PC-3 (cell line): ENCODE results near the gene PLOD1. TPM values are rescaled to one million over a fixed set of nuclear protein-coding genes. Genes with fewer than 3 reads are reported as not detected.
A peak's percentile ranks its signal among the peaks of the same experiment; 100 is the strongest.

ENCODE experiments used
- ATAC-seq: fragments of 200-7000 bp; cut with Tn5 transposase; 2 replicates; pipeline ENCODE4 v1.9.1; 2020; ENCODE audit warnings: mild to moderate bottlenecking, moderate library complexity
- BruUV-seq: library from RNA; stranded (reverse); fragments of 400-500 nt; replicated peaks from 2 replicates; lab custom pipeline; 2021; lab: Mats Ljungman, UMichigan
- CTCF ChIA-PET: fragments of 300-600 bp; sonication (Branson Sonifier 250); formaldehyde crosslinking; loops from one replicate; lab custom pipeline; 2022; ENCODE audit warnings: antibody characterized with exemption; lab: Charles Lee
- POLR2A ChIA-PET: fragments of 300-600 bp; sonication (Branson Sonifier 250); formaldehyde crosslinking; loops from one replicate; lab custom pipeline; 2022; ENCODE audit warnings: antibody characterized with exemption; ENCODE audit not compliant: unreplicated experiment; lab: Charles Lee
- DNase-seq: peaks from one replicate; pipeline ENCODE4 v3.0.0-alpha.2; 2015
- H2AFZ ChIP-seq: fragments of 300-600 bp; sonication (generic); 2 replicates; pipeline ENCODE4 v1.6.0; 2016; ENCODE audit warnings: antibody characterized with exemption, low read length
- H3F3A ChIP-seq: fragments of 300-600 bp; sonication (generic); one replicate; pipeline ENCODE4 v1.6.0; 2017; ENCODE audit warnings: antibody characterized with exemption, low read length, control low read depth, mild to moderate bottlenecking; ENCODE audit not compliant: unreplicated experiment
- H3K27ac ChIP-seq: fragments of 300-600 bp; sonication (generic); 2 replicates; pipeline ENCODE4 v1.5.1; 2016; ENCODE audit warnings: mild to moderate bottlenecking, low read length
- H3K27me3 ChIP-seq: fragments of 300-600 bp; sonication (generic); 2 replicates; pipeline ENCODE4 v1.6.1; 2016; ENCODE audit warnings: low read length, mixed read lengths
- H3K36me3 ChIP-seq: fragments of 300-600 bp; sonication (generic); 2 replicates; pipeline ENCODE4 v1.6.1; 2016; ENCODE audit warnings: low read depth, mixed run types, low read length, mixed read lengths
- H3K4me1 ChIP-seq: fragments of 300-600 bp; sonication (generic); 2 replicates; pipeline ENCODE4 v1.5.1; 2016; ENCODE audit warnings: low read length; ENCODE audit not compliant: insufficient read depth
- H3K4me2 ChIP-seq: fragments of 300-600 bp; sonication (generic); 2 replicates; pipeline ENCODE4 v1.6.0; 2016; ENCODE audit warnings: low read length
- H3K4me3 ChIP-seq: fragments of 300-600 bp; sonication (generic); 2 replicates; pipeline ENCODE4 v1.5.1; 2016; ENCODE audit warnings: mild to moderate bottlenecking, low read length, mixed read lengths
- H3K79me2 ChIP-seq: fragments of 300-600 bp; sonication (generic); 2 replicates; pipeline ENCODE4 v1.6.1; 2017; ENCODE audit warnings: low read length, mixed read lengths
- H3K9ac ChIP-seq: fragments of 300-600 bp; sonication (generic); 2 replicates; pipeline ENCODE4 v1.6.0; 2016; ENCODE audit warnings: mild to moderate bottlenecking, low read length
- H3K9me2 ChIP-seq: fragments of 300-600 bp; sonication (generic); replicated peaks from 2 replicates; pipeline ENCODE4 v1.6.1; 2016; ENCODE audit warnings: mixed run types, low read length, mixed read lengths
- H3K9me3 ChIP-seq: fragments of 300-600 bp; sonication (generic); 2 replicates; pipeline ENCODE4 v1.6.1; 2016; ENCODE audit warnings: low read length, mixed read lengths
- H4K20me1 ChIP-seq: fragments of 300-600 bp; sonication (generic); 2 replicates; pipeline ENCODE4 v1.6.1; 2016; ENCODE audit warnings: low read length, mixed read lengths
- EZH2 ChIP-seq: fragments of 300-600 bp; sonication (generic); IDR thresholded peaks from one replicate; pipeline ENCODE4 v1.6.1; 2017; ENCODE audit warnings: antibody characterized with exemption, mild to moderate bottlenecking, low read length; ENCODE audit not compliant: unreplicated experiment
- EZH2phosphoT487 ChIP-seq: fragments of 300-600 bp; sonication (generic); IDR thresholded peaks from 2 replicates; pipeline ENCODE4 v1.6.1; 2018; ENCODE audit warnings: mild to moderate bottlenecking, antibody characterized with exemption, low read length, borderline replicate concordance
- intact Hi-C: fragments of 100-400 bp; cut with micrococcal nuclease; formaldehyde crosslinking; loops from 2 replicates; pipeline ENCODE4 v1.9.0; 2023
- total RNA-seq: library from RNA; depleted of rRNA; stranded (reverse); fragments of >200 nt; gene quantifications from 2 replicates; pipeline ENCODE4 v1.2.3, GENCODE V29; 2014
- TF ChIP-seq, protein P1 (sequence below): fragments of 300-600 bp; sonication (generic); conservative IDR thresholded peaks from 2 replicates; pipeline ENCODE4 v1.5.1; 2017; ENCODE audit warnings: antibody characterized with exemption, low read depth, mild to moderate bottlenecking, low read length

PLOD1 gene
- total RNA-seq, 1 experiment from 2014 or later, result 179 TPM

DNA sequence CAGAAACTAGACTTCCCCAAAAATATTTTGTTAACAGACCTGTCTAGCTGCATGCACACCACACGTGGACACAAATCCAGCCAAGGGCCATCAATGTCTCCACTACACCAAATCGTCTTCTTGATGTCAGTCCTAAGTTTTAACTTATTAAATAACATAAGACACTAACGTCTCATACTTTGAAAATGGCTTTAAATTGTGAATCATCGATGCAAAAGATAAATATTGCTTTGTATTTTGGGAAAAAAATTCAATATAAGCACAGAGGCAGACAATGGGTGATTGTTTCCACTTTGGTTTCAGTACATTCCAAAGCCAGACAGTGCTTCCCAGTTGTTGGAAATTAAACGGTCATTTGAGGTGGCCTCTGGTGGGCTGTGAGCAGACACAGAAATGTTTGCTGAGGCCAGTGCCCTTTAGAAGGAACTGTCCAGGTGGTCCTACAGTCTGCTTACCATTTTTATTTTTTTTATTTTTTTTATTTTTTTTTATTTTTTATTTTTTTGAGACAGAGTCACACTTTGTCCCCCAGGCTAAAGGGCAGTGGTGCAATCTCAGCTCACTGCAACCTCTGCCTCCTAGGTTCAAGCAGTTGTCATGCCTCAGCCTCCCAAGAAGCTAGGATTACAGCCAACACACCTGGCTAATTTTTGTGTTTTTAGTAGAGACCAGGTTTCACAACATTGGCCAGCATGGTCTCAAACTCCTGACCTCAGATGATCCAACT is 6.5 kb upstream of the PLOD1 start:
- H3K79me2 ChIP-seq, result peaks cover 23% of the 10 kb centered on the region
- DNase-seq (peak; percentile 84), ATAC-seq (peak; percentile 39)
- H2AFZ ChIP-seq, result peak overlapping the region; percentile 31
- TF ChIP-seq, protein P1, sequence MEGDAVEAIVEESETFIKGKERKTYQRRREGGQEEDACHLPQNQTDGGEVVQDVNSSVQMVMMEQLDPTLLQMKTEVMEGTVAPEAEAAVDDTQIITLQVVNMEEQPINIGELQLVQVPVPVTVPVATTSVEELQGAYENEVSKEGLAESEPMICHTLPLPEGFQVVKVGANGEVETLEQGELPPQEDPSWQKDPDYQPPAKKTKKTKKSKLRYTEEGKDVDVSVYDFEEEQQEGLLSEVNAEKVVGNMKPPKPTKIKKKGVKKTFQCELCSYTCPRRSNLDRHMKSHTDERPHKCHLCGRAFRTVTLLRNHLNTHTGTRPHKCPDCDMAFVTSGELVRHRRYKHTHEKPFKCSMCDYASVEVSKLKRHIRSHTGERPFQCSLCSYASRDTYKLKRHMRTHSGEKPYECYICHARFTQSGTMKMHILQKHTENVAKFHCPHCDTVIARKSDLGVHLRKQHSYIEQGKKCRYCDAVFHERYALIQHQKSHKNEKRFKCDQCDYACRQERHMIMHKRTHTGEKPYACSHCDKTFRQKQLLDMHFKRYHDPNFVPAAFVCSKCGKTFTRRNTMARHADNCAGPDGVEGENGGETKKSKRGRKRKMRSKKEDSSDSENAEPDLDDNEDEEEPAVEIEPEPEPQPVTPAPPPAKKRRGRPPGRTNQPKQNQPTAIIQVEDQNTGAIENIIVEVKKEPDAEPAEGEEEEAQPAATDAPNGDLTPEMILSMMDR, result no peak
- TF ChIP-seq EZH2 (no peak), EZH2phosphoT487 (no peak)
- peak overlapping the region; percentile 77 for H3K27ac ChIP-seq
- peaks cover 17% of the 10 kb centered on the region for H4K20me1 ChIP-seq
- no TSS peak for BruUV-seq
- CTCF ChIA-PET, result no interaction called here
- no peaks in the 10 kb centered on the region for H3K9me2 ChIP-seq
- no peaks in the 10 kb centered on the region for H3K27me3 ChIP-seq
- peaks cover 32% of the 10 kb centered on the region for H3K4me1 ChIP-seq
- H3K4me2 ChIP-seq, result peak overlapping the region; percentile 54
- POLR2A ChIA-PET, result no interaction called here
- no peaks in the 10 kb centered on the region for H3F3A ChIP-seq
- 0 out of 2 replicates have a peak, but pooled peaks cover 6% of the 10 kb centered on the region for H3K36me3 ChIP-seq
- H3K9ac ChIP-seq, result no peak overlapping the region
- H3K4me3 ChIP-seq, result no peak overlapping the region
- H3K9me3 ChIP-seq, result no peaks in the 10 kb centered on the region
- intact Hi-C loops, result loop anchor here (2.0 kb wide), 1 partner anchor 19 kb away; no protein-coding TSS in a partner anchor

DNA sequence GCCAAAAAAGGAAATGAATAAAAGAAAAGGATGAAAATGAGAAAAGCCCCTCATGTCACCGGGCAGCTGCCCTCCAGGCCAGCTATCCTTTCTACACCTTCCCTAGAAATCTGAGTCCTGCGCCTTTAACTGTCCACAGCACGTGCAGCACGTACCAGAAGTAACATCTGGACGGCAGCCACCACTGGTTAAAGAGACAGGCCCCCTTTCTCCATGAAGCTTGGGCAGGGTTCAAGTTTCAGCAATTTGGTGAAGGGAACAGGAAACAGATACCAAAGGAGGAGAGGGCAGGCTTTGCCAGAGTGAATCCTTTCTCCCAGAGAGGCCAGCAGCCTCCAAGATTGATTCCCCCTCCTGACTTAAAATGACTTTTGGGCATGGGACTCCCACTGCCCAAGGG is 4.7 kb upstream of the PLOD1 start:
- H2AFZ ChIP-seq, result peak overlapping the region; percentile 46
- H3K4me3 ChIP-seq, result no peak overlapping the region
- no peak overlapping the region for H3K9ac ChIP-seq
- peaks cover 8% of the 10 kb centered on the region for H3K79me2 ChIP-seq
- no peak overlapping the region for H3K27ac ChIP-seq
- peaks cover 3% of the 10 kb centered on the region; the same call in 1 of the 2 replicates for H4K20me1 ChIP-seq
- peak; percentile 61 for DNase-seq
- peaks cover 30% of the 10 kb centered on the region for H3K4me1 ChIP-seq
- H3F3A ChIP-seq, result no peaks in the 10 kb centered on the region
- BruUV-seq, result no TSS peak
- intact Hi-C loops, result loop anchor here (2.0 kb wide), 1 partner anchor 21 kb away; no protein-coding TSS in a partner anchor
- no peaks in the 10 kb centered on the region for H3K36me3 ChIP-seq
- no peaks in the 10 kb centered on the region for H3K27me3 ChIP-seq
- no peak for ATAC-seq
- no peaks in the 10 kb centered on the region for H3K9me3 ChIP-seq
- CTCF ChIA-PET, result no interaction called here
- peak overlapping the region; percentile 18; the same call in 1 of the 2 replicates for H3K4me2 ChIP-seq
- TF ChIP-seq, protein P1, result no peak
- POLR2A ChIA-PET, result no interaction called here
- H3K9me2 ChIP-seq, result no peaks in the 10 kb centered on the region
